ENCODE data around the gene PTPRN2.
A peak's percentile ranks its signal among the peaks of the same experiment; 100 is the strongest.
"Not testable (repeated sequence)": the region's sequence is repeated elsewhere in the genome, so short reads cannot be mapped to it uniquely, and the experiment has no call there.

Gene PTPRN2

DNA sequence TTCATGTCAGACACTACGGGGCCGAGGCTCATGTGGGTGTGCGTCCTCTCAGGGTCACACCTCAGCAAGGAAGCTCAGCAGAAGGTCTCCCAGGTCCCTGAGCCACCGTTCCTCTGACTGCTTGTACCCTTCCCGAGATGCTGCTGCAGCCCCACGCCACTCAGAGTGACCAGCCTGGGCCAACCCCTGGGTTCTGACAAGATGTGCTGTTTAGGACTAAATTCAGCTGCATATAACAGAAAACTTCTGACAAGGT is 738.4 kb downstream of the PTPRN2 start:
- TF ChIP-seq, protein P1, sequence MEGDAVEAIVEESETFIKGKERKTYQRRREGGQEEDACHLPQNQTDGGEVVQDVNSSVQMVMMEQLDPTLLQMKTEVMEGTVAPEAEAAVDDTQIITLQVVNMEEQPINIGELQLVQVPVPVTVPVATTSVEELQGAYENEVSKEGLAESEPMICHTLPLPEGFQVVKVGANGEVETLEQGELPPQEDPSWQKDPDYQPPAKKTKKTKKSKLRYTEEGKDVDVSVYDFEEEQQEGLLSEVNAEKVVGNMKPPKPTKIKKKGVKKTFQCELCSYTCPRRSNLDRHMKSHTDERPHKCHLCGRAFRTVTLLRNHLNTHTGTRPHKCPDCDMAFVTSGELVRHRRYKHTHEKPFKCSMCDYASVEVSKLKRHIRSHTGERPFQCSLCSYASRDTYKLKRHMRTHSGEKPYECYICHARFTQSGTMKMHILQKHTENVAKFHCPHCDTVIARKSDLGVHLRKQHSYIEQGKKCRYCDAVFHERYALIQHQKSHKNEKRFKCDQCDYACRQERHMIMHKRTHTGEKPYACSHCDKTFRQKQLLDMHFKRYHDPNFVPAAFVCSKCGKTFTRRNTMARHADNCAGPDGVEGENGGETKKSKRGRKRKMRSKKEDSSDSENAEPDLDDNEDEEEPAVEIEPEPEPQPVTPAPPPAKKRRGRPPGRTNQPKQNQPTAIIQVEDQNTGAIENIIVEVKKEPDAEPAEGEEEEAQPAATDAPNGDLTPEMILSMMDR (IDR thresholded peaks at IDR 0.05; ENCODE audit: low read depth, low read length, missing control alignments): no peak
- no peak for DNase-seq (ENCODE audit: low read depth)
- in situ Hi-C loops (cut with HindIII; ENCODE audit: low sequenced_read_pairs): no loop called here
- no peak overlapping the region for H3K4me3 ChIP-seq (ENCODE audit: low read depth, low read length)

- no peak for DNase-seq (ENCODE audit: low read depth)
- H3K4me3 ChIP-seq (ENCODE audit: low read depth, low read length): no peak overlapping the region
- in situ Hi-C loops (cut with HindIII; ENCODE audit: low sequenced_read_pairs): no loop called here
- TF ChIP-seq, protein P1 (IDR thresholded peaks at IDR 0.05; ENCODE audit: low read depth, low read length, missing control alignments): no peak
These were observed 738.9 kb downstream of the PTPRN2 start for GRCh38 chr7:157848508-157849340.

- H3K4me3 ChIP-seq (ENCODE audit: low read depth, low read length); DNase-seq (ENCODE audit: low read depth); in situ Hi-C loops (cut with HindIII; ENCODE audit: low sequenced_read_pairs): not testable (repeated sequence)
These were observed 739.7 kb downstream of the PTPRN2 start for GRCh38 chr7:157847756-157848487.

- DNase-seq (ENCODE audit: low read depth); in situ Hi-C loops (cut with HindIII; ENCODE audit: low sequenced_read_pairs); H3K4me3 ChIP-seq (ENCODE audit: low read depth, low read length): not testable (repeated sequence)
These were observed 740.9 kb downstream of the PTPRN2 start for GRCh38 chr7:157846746-157847145.

DNA sequence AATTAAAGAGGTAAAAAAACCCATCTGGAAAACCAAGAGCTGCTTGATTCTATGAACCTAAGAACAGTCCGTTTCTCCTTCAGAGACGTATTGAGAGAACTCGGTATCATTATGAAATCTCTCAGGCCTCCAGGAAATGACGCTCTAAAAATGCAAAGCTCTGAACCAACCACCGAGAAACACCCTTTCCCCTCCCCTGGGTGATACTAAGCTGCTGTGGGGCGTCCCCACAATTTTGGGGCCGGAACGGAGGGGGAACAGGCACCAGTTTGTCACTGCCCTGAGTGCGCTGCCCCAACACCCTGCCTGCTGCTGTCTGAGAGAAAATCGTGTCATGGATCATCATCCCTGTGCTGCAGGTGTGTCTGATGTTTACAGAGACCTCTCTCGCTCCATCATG is 741.4 kb downstream of the PTPRN2 start:
- no peak for DNase-seq (ENCODE audit: low read depth)
- TF ChIP-seq, protein P1 (IDR thresholded peaks at IDR 0.05; ENCODE audit: low read depth, low read length, missing control alignments): no peak
- in situ Hi-C loops (cut with HindIII; ENCODE audit: low sequenced_read_pairs): no loop called here
- no peak overlapping the region for H3K4me3 ChIP-seq (ENCODE audit: low read depth, low read length)

- in situ Hi-C loops (cut with HindIII; ENCODE audit: low sequenced_read_pairs): no loop called here
- TF ChIP-seq, protein P1 (IDR thresholded peaks at IDR 0.05; ENCODE audit: low read depth, low read length, missing control alignments): no peak
- H3K4me3 ChIP-seq (ENCODE audit: low read depth, low read length): no peak overlapping the region
- DNase-seq (ENCODE audit: low read depth): peak; percentile 16
These were observed 742.3 kb downstream of the PTPRN2 start for GRCh38 chr7:157845203-157845835.

- no peak overlapping the region for H3K4me3 ChIP-seq (ENCODE audit: low read depth, low read length)
- DNase-seq (ENCODE audit: low read depth): no peak
- TF ChIP-seq, protein P1 (IDR thresholded peaks at IDR 0.05; ENCODE audit: low read depth, low read length, missing control alignments): no peak
- in situ Hi-C loops (cut with HindIII; ENCODE audit: low sequenced_read_pairs): no loop called here
These were observed 743.0 kb downstream of the PTPRN2 start for GRCh38 chr7:157844611-157845010.

All from astrocyte of the cerebellum (primary cell).